ENCODE results near the gene CSMD2. TPM values are rescaled to one million over a fixed set of nuclear protein-coding genes. Genes with fewer than 3 reads are reported as not detected.

The CSMD2 gene
- total RNA-seq, 2 donors from 2014 or later: not detected

DNA sequence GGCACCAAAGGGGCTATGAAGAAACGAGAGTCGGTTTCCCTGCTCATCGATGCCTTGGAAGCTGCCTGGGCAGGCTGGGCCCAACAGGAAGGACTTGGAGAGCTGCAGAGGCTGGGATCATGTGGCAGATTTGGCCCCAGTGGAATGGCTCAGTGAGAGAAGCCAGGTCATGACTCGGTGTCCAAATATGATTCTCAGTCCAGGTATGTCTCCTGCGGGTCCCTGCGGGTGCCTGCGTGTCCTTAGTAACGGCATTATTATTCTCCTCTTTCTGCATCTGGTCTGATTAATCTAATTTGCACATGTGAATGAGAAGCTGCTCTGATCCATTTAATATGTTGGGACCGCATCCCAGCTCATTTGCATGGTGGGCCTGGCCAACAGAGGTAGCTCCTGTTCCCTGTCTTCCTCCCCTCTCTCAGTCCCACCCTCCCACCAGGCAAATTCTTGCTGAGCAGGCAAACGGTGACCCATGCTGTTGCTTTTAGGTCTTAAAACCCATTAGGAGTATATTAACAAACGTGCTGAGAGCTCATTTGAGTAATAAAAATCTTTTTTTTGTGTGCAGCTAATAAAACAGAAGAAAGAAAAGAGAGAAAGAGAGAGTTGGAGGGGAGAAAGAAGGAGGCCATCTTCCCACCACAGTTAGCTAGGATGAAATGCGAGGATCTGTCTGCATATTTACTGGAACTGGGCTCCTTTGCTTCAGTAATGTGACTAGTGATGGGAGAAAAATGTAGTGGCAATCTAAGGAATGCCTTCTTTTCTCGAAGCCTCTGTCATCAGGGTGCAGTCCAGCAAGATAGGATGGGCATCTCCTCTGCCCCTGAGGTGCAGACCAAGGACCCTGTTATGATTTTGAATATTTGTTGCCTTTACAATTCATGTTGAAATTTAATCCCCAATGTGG, 167.6 kb downstream of the CSMD2 start:
- Mint-ChIP-seq H3K4me3 (no peak overlapping the region), H3K9me3 (no peaks in the 10 kb centered on the region), H3K27ac (no peak overlapping the region), H3K4me1 (no peaks in the 10 kb centered on the region), H3K36me3 (ENCODE audit: low read depth) (no peaks in the 10 kb centered on the region), H3K27me3 (peaks cover 13% of the 10 kb centered on the region)
- ATAC-seq (replicated peaks): no peak

DNA sequence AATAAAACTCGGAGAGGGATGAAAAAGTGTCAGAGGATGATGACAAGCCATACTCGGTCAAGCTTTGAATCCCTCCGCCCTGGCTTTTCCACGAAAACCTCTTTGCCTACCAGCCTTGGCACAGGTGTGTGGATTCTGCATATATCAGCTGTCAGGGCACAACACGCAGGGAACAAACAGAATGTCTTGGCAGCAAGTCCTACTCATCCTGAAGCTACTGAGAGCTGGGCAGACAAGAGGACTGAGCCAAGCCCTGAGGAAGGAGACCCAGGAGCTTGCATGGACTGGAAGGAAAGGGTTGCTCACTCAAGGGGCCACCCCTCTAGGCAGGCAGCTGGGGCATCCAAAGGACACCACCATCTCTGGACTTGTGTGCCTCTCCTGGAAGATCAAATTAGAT, 168.7 kb downstream of the CSMD2 start:
- H3K36me3 Mint-ChIP-seq (ENCODE audit: low read depth): no peaks in the 10 kb centered on the region
- no peak overlapping the region for H3K27ac Mint-ChIP-seq
- no peaks in the 10 kb centered on the region for H3K9me3 Mint-ChIP-seq
- ATAC-seq (replicated peaks): no peak
- H3K27me3 Mint-ChIP-seq: peaks cover 13% of the 10 kb centered on the region
- no peaks in the 10 kb centered on the region for H3K4me1 Mint-ChIP-seq
- no peak overlapping the region for H3K4me3 Mint-ChIP-seq

DNA sequence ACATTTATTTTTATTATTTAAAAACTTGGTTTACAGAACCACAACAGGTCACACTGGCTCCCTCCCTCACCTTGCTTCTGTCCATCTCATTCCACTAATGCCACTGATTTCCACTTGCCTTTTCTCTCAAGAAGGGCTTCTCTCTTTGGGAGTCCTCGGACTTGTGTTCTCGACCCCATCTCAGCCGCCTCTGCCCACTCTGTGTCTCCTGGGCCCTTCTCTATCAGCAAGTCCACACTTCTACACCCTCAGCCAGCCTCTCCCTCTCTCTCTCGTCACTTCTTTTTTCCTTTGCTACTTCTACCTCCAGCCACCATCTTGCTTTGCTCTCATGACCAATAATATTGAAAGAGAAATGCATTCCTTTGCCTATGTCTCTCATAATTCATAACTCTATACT, 171.7 kb downstream of the CSMD2 start:
- peaks cover 21% of the 10 kb centered on the region for H3K27me3 Mint-ChIP-seq
- no peaks in the 10 kb centered on the region for H3K36me3 Mint-ChIP-seq (ENCODE audit: low read depth)
- H3K9me3 Mint-ChIP-seq: no peaks in the 10 kb centered on the region
- H3K4me3 Mint-ChIP-seq: no peak overlapping the region
- H3K27ac Mint-ChIP-seq: no peak overlapping the region
- ATAC-seq (replicated peaks): no peak
- no peaks in the 10 kb centered on the region for H3K4me1 Mint-ChIP-seq

DNA sequence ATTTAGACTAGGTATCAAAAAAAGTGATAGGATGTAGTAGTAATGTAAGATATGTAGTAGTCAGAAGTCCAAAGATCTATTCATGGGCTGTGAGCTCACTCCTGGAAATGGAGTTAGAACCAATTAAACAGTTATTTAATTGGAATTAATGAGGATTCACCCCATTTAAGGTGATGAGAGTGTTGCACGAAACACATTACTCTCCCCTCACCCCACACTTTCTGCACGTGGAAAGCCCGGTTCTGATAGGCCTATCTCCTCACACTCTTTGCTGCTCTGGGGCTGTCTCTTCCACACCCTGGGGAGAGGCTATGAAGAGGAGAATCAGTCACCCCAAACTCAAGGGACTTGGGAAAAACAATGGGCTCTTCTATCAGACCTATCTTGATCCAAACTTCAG, 174.7 kb downstream of the CSMD2 start:
- H3K4me3 Mint-ChIP-seq: no peak overlapping the region
- ATAC-seq (replicated peaks): no peak
- no peaks in the 10 kb centered on the region for H3K4me1 Mint-ChIP-seq
- no peak overlapping the region for H3K27ac Mint-ChIP-seq
- H3K27me3 Mint-ChIP-seq: peaks cover 22% of the 10 kb centered on the region
- H3K36me3 Mint-ChIP-seq (ENCODE audit: low read depth): no peaks in the 10 kb centered on the region
- H3K9me3 Mint-ChIP-seq: no peaks in the 10 kb centered on the region

DNA sequence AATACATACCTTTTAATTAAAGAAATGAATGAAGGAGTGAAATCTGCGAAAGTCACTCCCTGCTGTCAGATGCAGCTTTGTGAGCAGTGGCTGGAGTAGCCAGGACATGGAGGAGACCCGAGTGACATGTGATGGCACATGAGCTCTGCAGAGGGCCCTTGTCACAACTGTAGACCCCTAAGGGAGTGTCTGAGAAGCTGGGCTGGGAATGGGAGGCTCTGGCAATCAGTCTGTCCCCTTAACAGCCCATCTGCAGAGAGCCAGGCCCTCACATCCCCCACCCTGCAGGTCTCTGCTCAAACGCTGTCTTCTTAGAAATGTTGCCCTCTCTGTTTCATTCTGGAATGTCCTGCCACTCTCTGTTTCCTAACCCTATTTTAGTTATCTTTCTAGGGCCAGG, 176.9 kb downstream of the CSMD2 start:
- no peaks in the 10 kb centered on the region for H3K36me3 Mint-ChIP-seq (ENCODE audit: low read depth)
- H3K9me3 Mint-ChIP-seq: no peaks in the 10 kb centered on the region
- peaks cover 13% of the 10 kb centered on the region for H3K27me3 Mint-ChIP-seq
- no peaks in the 10 kb centered on the region for H3K4me1 Mint-ChIP-seq
- H3K4me3 Mint-ChIP-seq: no peak overlapping the region
- ATAC-seq (replicated peaks): no peak
- H3K27ac Mint-ChIP-seq: no peak overlapping the region

DNA sequence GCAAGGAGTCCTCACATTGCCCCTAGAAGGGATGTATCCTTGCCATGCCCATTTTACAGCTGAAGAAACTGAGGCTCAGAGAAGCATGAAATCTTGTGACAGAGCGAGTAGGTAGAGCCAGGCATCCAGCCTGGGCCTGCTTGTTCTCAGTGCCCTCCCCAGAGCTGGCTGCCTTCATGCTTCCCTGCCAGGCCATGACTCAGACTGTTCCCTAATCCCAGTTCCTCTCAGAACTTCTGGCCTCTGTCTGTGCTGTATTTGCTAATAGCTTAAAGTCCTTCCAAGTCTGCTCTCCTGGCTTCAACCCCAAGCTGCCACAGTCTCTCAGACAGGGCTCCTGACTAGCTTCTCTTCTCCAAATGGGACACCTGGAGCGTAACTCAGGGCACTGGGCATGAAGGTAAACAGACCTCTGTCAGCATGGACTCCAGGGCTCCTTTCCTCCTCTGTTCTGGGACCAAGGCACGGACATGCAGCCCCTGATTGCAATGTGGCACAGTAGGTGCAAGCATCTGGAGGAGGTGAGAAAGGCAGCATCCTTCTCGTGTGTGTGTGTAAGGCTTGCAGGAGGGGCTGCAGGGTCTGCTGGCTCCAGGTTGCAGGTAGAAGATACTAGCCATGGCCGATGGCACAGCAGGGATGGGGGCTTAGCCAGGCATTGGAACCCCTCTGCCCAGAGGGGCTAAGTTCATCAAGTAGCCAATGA, 178.5 kb downstream of the CSMD2 start:
- Mint-ChIP-seq H3K4me3 (no peak overlapping the region), H3K9me3 (no peaks in the 10 kb centered on the region), H3K27ac (no peak overlapping the region), H3K27me3 (peaks cover 25% of the 10 kb centered on the region), H3K36me3 (ENCODE audit: low read depth) (no peaks in the 10 kb centered on the region), H3K4me1 (no peaks in the 10 kb centered on the region)
- no peak for ATAC-seq (replicated peaks)

DNA sequence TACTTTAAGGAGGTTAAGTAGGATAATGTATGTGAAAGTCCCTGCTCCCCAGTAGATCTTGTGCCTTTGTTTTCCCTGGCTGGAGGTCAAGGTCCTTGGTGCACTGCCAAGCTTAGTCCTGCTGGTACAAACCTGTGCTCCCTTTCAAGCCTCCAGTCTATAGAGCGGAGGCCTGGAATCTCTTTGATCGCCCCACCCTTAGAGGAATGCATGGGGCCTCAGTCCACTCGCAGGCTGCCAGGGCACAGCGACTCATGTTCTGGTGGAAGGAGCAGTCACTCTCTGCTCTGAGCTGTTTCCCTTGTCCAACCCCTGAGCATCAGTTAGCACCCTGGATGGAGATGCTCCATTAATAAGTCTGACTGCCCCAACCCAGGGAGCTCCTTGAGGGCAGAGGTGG, 179.4 kb downstream of the CSMD2 start:
- Mint-ChIP-seq H3K27ac (no peak overlapping the region), H3K4me3 (no peak overlapping the region), H3K36me3 (ENCODE audit: low read depth) (no peaks in the 10 kb centered on the region), H3K9me3 (no peaks in the 10 kb centered on the region), H3K27me3 (peaks cover 30% of the 10 kb centered on the region), H3K4me1 (no peaks in the 10 kb centered on the region)
- no peak for ATAC-seq (replicated peaks)

DNA sequence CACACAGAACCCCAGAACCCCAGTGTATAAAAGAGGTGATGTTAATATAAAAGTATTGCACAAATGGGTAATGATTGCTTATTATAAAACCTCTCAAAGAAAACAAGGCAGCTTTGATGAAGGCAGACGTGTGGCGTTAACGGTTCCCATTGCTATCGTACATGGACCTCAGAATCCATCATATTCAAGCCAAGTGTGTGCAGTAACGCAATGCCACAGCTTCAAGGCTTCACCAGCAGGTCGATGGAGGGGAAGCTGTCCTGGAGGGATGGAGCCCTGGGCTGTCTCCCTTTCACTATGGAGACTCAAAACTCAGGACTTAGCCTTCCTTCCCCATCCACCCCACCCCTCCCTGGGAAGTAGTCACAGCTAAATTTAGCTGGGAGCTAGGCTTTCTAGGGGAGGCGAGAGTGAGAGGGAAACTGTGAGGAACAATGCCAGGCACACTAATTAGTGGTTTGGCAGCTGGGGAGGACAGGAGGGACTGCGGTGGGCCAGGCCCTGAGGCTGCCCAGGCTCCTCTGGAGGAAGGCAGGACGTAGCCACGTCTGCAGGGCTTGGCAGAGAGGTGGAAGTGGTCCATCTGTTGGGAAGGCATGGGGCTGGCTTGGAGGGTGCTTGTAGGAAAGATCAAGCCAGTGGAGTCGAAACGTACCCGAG, 180.0 kb downstream of the CSMD2 start:
- no peak for ATAC-seq (replicated peaks)
- H3K4me1 Mint-ChIP-seq: no peaks in the 10 kb centered on the region
- peaks cover 34% of the 10 kb centered on the region for H3K27me3 Mint-ChIP-seq
- no peak overlapping the region for H3K27ac Mint-ChIP-seq
- no peaks in the 10 kb centered on the region for H3K36me3 Mint-ChIP-seq (ENCODE audit: low read depth)
- H3K9me3 Mint-ChIP-seq: no peaks in the 10 kb centered on the region
- no peak overlapping the region for H3K4me3 Mint-ChIP-seq

DNA sequence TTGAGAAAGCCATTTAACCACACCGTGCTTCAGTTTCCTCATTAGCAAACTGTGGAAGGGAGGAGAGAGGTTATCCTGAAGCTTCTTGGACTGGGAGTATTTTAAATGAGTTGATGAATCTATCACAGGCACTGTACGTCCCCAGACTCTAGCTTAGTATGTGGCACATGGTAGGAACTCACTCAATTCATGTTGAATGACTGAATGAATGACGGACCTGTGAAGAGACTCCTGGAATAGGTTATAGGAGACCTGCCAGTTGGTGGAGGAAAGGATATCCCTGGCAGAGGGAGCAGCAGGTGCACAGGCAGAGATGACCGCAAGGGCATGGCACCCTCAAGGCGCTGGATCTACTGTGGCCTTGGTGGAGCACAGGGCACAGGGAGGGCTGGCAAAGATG, 182.6 kb downstream of the CSMD2 start:
- no peaks in the 10 kb centered on the region for H3K4me1 Mint-ChIP-seq
- H3K9me3 Mint-ChIP-seq: no peaks in the 10 kb centered on the region
- no peak overlapping the region for H3K27ac Mint-ChIP-seq
- no peak for ATAC-seq (replicated peaks)
- H3K27me3 Mint-ChIP-seq: peaks cover 32% of the 10 kb centered on the region
- no peaks in the 10 kb centered on the region for H3K36me3 Mint-ChIP-seq (ENCODE audit: low read depth)
- H3K4me3 Mint-ChIP-seq: no peak overlapping the region

DNA sequence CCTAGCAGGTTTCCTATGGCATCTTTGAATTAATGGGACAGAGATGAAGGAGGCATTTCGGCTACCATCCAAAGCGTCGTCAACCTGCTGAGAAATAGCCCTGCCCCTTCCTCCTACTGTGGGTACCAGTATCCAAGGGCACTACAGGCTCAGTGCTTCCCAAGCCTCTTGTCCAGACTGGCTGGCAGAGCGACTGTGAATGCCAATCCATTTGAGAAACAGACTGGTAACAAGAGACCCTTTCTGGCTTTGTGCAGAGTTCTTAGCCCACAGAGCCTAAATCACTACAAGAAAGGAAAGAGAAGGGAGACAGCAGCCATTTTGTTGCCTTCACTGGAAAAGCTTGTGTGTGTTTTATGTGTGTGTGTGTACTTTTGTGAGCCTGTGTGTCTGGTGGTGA, 185.7 kb downstream of the CSMD2 start:
- no peak for ATAC-seq (replicated peaks)
- Mint-ChIP-seq H3K36me3 (ENCODE audit: low read depth) (no peaks in the 10 kb centered on the region), H3K27me3 (peaks cover 40% of the 10 kb centered on the region), H3K27ac (no peak overlapping the region), H3K4me1 (no peaks in the 10 kb centered on the region), H3K4me3 (no peak overlapping the region), H3K9me3 (no peaks in the 10 kb centered on the region)

DNA sequence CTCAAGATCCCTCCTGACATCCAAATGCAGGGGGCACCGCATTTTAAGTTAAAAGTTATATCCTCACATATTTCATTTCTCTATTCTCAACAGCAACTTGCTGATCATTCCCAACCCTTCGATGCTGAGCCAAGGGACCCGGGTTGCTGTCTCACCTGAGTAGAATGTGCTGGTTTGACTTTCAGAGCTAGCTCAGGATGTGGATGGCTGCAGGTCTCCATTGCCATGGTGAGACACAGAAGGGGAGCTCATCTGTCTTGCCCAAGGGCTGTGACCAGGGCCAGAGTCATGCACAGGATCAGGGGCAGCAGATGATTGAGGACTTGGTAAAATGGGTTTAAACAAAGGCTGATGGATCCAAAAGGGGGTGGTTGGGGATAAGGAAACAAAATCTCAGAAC, 189.1 kb downstream of the CSMD2 start:
- Mint-ChIP-seq H3K36me3 (ENCODE audit: low read depth) (no peaks in the 10 kb centered on the region), H3K9me3 (no peaks in the 10 kb centered on the region), H3K4me1 (no peaks in the 10 kb centered on the region), H3K27me3 (peaks cover 23% of the 10 kb centered on the region), H3K4me3 (no peak overlapping the region), H3K27ac (no peak overlapping the region)
- no peak for ATAC-seq (replicated peaks)

DNA sequence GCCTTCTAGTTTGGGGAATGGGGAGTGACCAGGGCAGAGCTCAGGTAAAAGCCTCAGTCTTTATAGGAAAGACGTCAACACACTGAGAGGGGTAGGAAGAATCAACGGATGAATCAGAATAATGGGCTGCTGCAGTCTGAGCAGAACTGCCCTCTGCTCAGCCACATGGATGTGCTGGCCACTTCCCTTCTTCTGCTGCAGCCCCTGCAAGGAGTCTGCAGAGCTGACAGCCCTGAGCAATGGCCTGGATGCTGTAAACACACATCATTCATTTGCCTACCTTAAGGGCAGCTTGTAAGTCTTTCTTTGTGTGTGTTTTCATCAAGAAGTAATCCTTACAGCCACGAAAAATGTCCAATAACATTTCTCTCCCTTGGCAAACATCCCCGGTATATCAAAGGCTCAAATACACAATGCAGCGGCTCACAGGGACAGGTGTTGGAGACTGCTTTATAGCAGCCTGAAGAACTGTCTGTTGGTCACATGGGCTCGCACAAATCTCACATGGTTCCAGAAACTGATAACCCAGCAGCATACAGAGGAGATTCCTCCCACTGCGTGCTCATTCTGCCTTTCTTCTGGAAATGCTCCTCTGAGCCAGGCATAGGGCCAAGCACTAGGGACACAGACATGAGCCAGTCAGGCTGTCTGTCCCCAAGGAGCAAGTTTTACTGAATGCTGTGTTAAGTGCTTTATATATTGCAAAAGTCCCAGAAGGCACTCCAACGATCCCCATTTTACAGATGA, 191.1 kb downstream of the CSMD2 start:
- Mint-ChIP-seq H3K27ac (no peak overlapping the region), H3K4me3 (no peak overlapping the region), H3K4me1 (no peaks in the 10 kb centered on the region), H3K36me3 (ENCODE audit: low read depth) (no peaks in the 10 kb centered on the region), H3K9me3 (no peaks in the 10 kb centered on the region), H3K27me3 (peaks cover 20% of the 10 kb centered on the region)
- no peak for ATAC-seq (replicated peaks)

DNA sequence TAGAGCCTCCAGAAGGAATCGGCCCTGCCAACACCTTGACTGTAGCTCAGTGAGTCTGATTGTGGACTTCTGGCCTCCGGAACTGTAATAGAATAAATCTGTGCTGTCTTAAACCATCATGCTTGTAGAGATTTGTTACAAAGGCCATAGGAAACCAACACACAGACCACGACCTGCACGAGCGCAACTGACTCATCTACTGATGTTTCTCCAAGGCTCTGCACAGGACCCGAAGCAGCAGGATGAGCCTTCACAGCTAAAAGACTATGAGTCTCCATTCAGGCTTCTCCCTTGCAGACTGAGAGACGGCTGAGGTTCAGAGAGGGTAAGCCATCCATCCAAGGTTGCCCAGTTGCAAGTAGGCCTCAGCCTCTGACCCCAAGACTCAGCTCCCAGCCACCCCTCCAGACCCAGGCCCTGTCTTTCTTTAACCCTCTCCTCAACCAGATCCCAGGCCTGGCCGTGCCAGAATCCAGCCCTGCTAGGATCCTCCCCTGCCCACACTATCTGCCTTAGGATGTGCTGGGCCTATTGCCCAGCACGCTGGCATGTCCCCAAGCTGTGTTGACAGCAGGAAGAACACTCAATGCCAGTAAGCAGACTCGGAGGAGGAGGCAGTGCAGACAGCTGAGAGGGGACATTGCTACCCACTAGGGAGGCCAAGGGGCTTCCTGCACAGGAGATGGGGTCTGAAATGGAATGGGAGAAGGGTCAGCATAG, 192.2 kb downstream of the CSMD2 start:
- Mint-ChIP-seq H3K27ac (no peak overlapping the region), H3K36me3 (ENCODE audit: low read depth) (no peaks in the 10 kb centered on the region), H3K9me3 (no peaks in the 10 kb centered on the region), H3K4me3 (no peak overlapping the region), H3K27me3 (peaks cover 11% of the 10 kb centered on the region), H3K4me1 (no peaks in the 10 kb centered on the region)
- no peak for ATAC-seq (replicated peaks)

DNA sequence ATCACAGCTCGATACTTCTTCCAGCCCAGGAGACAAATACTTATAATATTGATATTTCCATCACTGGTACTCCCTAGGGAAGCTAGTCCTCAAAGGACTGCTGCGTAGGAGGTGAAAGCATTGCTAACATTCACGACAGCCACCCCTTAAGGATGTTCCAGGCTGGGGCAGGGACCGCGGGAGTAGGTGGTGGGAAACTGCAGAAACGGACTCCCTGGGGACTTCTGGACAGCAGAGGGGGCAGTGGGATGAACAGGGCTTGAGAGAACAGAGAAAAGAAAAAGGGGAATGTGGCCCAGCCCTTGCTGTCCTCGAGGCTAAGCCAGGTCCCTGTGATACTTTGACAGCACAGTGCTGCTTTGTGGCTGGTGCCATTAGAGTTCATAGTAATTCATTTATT, 193.1 kb downstream of the CSMD2 start:
- H3K36me3 Mint-ChIP-seq (ENCODE audit: low read depth): no peaks in the 10 kb centered on the region

More for the DNA sequence above, 193.1 kb downstream of the CSMD2 start:
- peaks cover 7% of the 10 kb centered on the region for H3K27me3 Mint-ChIP-seq
- ATAC-seq (replicated peaks): no peak
- no peaks in the 10 kb centered on the region for H3K9me3 Mint-ChIP-seq
- no peak overlapping the region for H3K4me3 Mint-ChIP-seq
- H3K27ac Mint-ChIP-seq: no peak overlapping the region
- no peaks in the 10 kb centered on the region for H3K4me1 Mint-ChIP-seq
